IPS-20b (cell line): Measurements from ENCODE around the gene FAAH.

Experiments used
- H3K27ac ChIP-seq: one replicate; pipeline ENCODE4 v1.5.1; 2013; ENCODE audit warnings: low read length
- H3K27me3 ChIP-seq: 2 replicates; pipeline ENCODE4 v1.6.1; 2013; ENCODE audit warnings: mild to moderate bottlenecking, low read length, inconsistent platforms; ENCODE audit not compliant: insufficient read depth
- H3K36me3 ChIP-seq: 2 replicates; pipeline ENCODE4 v1.6.1; 2013; ENCODE audit warnings: low read depth, mild to moderate bottlenecking, inconsistent platforms, low read length, moderate library complexity; ENCODE audit not compliant: insufficient read depth
- H3K4me1 ChIP-seq: 2 replicates; pipeline ENCODE4 v1.6.1; 2013; ENCODE audit warnings: mild to moderate bottlenecking, control low read depth, inconsistent platforms, low read length, moderate library complexity; ENCODE audit not compliant: insufficient read depth
- H3K4me3 ChIP-seq: 2 replicates; pipeline ENCODE4 v1.5.1; 2013; ENCODE audit warnings: mild to moderate bottlenecking, low read length, inconsistent platforms
- H3K9ac ChIP-seq: 2 replicates; pipeline ENCODE4 v1.6.1; 2013; ENCODE audit warnings: low read depth, mild to moderate bottlenecking, inconsistent platforms, low read length, moderate library complexity
- H3K9me3 ChIP-seq: 2 replicates; pipeline ENCODE4 v1.6.1; 2013; ENCODE audit warnings: mild to moderate bottlenecking, low read depth, low read length, inconsistent platforms; ENCODE audit not compliant: insufficient read depth

The FAAH gene

GRCh38 chr1:46401964-46402626, 8.0 kb downstream of the FAAH start:
- Histone ChIP-seq H3K4me1 (peaks cover 16% of the 10 kb centered on the region; the same call in 1 of the 2 replicates), H3K9me3 (no peaks in the 10 kb centered on the region), H3K27me3 (peaks cover 2% of the 10 kb centered on the region; the same call in 1 of the 2 replicates), H3K27ac (no peak overlapping the region), H3K4me3 (no peak overlapping the region), H3K9ac (no peak overlapping the region), H3K36me3 (no peaks in the 10 kb centered on the region)

DNA sequence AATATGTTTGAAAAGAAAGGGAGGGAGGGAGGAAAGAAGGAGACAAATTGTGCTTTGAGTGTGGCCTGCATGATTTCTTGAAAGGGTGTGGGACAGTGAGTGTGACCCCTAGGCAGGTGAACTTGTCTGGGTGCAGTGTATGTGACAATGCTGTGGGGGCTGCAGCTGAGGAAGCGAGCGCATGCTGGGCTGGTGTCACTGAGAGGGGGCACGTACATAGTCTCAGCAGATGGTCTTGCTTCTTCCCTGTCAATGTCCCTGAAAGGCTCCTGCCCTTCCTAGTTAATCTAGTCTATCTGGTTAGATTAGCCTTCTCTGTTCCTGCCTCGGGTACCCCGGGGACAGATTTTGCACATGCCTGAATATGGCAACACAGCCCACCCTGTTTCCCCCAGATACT, 9.8 kb downstream of the FAAH start:
- H3K36me3 ChIP-seq: peaks cover 6% of the 10 kb centered on the region
- H3K27ac ChIP-seq: no peak overlapping the region
- H3K4me1 ChIP-seq: peaks cover 18% of the 10 kb centered on the region; the same call in 1 of the 2 replicates
- no peak overlapping the region for H3K9ac ChIP-seq
- no peak overlapping the region for H3K4me3 ChIP-seq
- no peaks in the 10 kb centered on the region for H3K9me3 ChIP-seq
- H3K27me3 ChIP-seq: no peaks in the 10 kb centered on the region

DNA sequence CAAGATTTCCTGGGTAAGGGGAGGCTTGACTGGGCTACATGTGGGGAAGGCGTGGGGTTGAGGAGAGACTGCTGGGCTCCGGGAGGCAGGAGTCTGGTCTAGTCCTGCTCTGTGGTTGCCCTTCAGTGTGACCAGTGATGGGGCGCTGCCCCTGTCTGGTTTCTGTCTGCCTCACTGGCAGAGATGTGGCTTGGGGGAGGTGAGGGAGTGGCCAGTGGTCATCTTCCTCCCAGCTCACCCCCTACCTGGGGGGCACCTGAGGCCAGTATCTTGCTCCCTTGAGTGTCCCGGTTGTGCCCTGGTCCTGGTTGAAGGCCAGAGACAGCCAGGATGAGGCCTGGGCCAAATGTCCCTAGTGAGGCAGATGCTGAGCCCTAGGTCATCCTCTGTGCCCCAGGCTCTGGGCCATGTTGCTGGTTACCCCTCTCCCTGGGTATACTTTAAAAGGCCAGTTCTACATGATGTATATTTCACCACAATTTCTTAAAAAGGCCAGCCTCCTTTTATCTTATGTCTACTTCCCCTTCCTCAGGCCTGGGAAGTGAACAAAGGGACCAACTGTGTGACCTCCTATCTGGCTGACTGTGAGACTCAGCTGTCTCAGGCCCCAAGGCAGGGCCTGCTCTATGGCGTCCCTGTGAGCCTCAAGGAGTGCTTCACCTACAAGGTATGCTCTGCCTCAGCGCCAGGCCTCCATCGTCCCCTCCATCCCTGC, 10.5 kb downstream of the FAAH start:
- H3K4me3 ChIP-seq: no peak overlapping the region
- peaks cover 18% of the 10 kb centered on the region; the same call in 1 of the 2 replicates for H3K4me1 ChIP-seq
- no peak overlapping the region for H3K27ac ChIP-seq
- no peak overlapping the region for H3K9ac ChIP-seq
- peaks cover 6% of the 10 kb centered on the region for H3K36me3 ChIP-seq
- no peaks in the 10 kb centered on the region for H3K9me3 ChIP-seq
- H3K27me3 ChIP-seq: no peaks in the 10 kb centered on the region

DNA sequence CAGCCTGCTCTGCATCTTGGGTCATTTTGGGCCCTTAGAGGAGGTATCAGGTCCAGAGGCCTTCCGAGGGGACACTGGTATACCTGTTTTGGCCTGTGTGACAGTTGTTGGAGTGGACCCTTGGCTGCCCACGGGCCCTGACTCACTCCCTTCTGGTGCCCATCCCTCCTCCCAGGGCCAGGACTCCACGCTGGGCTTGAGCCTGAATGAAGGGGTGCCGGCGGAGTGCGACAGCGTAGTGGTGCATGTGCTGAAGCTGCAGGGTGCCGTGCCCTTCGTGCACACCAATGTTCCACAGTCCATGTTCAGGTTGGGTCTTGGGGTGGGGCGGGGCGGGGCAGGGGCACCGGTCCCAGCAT, 11.1 kb downstream of the FAAH start:
- Histone ChIP-seq H3K36me3 (peaks cover 6% of the 10 kb centered on the region), H3K9me3 (no peaks in the 10 kb centered on the region), H3K27ac (no peak overlapping the region), H3K4me3 (no peak overlapping the region), H3K4me1 (peaks cover 18% of the 10 kb centered on the region; the same call in 1 of the 2 replicates), H3K9ac (no peak overlapping the region), H3K27me3 (no peaks in the 10 kb centered on the region)

- Histone ChIP-seq H3K4me1 (peaks cover 13% of the 10 kb centered on the region; the same call in 1 of the 2 replicates), H3K4me3 (no peak overlapping the region), H3K27me3 (no peaks in the 10 kb centered on the region), H3K27ac (no peak overlapping the region), H3K9ac (no peak overlapping the region), H3K36me3 (peaks cover 6% of the 10 kb centered on the region), H3K9me3 (no peaks in the 10 kb centered on the region)
Measured at GRCh38 chr1:46405724-46406123, 11.6 kb downstream of the FAAH start.

- no peak overlapping the region for H3K4me3 ChIP-seq
- no peak overlapping the region for H3K27ac ChIP-seq
- peaks cover 6% of the 10 kb centered on the region for H3K36me3 ChIP-seq
- H3K27me3 ChIP-seq: no peaks in the 10 kb centered on the region
- H3K9ac ChIP-seq: peak overlapping the region; percentile 75; the same call in 1 of the 2 replicates
- peaks cover 7% of the 10 kb centered on the region; the same call in 1 of the 2 replicates for H3K4me1 ChIP-seq
- no peaks in the 10 kb centered on the region for H3K9me3 ChIP-seq
Measured at GRCh38 chr1:46406881-46407608, 12.9 kb downstream of the FAAH start.

- Histone ChIP-seq H3K4me3 (no peak overlapping the region), H3K36me3 (peaks cover 6% of the 10 kb centered on the region), H3K27ac (no peak overlapping the region), H3K27me3 (no peaks in the 10 kb centered on the region), H3K9ac (peak overlapping the region; percentile 75; the same call in 1 of the 2 replicates), H3K4me1 (peaks cover 7% of the 10 kb centered on the region; the same call in 1 of the 2 replicates), H3K9me3 (no peaks in the 10 kb centered on the region)
Measured at GRCh38 chr1:46407636-46408035, 13.5 kb downstream of the FAAH start.

- Histone ChIP-seq H3K4me3 (no peak overlapping the region), H3K36me3 (peaks cover 6% of the 10 kb centered on the region), H3K27me3 (no peaks in the 10 kb centered on the region), H3K27ac (no peak overlapping the region), H3K9ac (no peak overlapping the region), H3K9me3 (no peaks in the 10 kb centered on the region), H3K4me1 (peaks cover 7% of the 10 kb centered on the region; the same call in 1 of the 2 replicates)
Measured at GRCh38 chr1:46408356-46409062, 14.4 kb downstream of the FAAH start.

GRCh38 chr1:46409063-46409372, 14.9 kb downstream of the FAAH start:
- Histone ChIP-seq H3K27me3 (no peaks in the 10 kb centered on the region), H3K9me3 (no peaks in the 10 kb centered on the region), H3K36me3 (peaks cover 6% of the 10 kb centered on the region), H3K27ac (no peak overlapping the region), H3K4me1 (peaks cover 7% of the 10 kb centered on the region; the same call in 1 of the 2 replicates), H3K9ac (no peak overlapping the region), H3K4me3 (no peak overlapping the region)

GRCh38 chr1:46410156-46411009, 16.3 kb downstream of the FAAH start:
- H3K9me3 ChIP-seq: no peaks in the 10 kb centered on the region

DNA sequence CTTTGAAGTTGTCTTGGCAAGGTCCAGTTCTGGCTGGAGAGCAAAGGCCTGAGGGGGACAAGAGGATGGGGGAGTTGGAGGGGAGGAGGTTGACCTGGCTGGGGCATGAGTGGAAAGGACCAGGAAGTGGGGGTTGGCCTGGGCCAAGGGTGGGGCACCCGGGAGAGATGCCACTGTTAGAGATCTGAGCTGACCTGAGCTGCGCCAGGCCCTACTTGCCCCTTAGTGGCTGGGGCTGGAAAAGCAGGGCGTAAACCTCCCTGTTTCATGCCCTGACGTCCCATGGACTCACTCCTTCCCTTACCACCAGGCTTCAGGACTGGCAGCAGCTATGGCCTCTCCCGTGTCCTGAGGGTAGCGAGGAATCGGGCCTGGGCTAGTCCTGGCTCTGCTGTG, 16.9 kb downstream of the FAAH start:
- Histone ChIP-seq H3K9ac (no peak overlapping the region), H3K9me3 (no peaks in the 10 kb centered on the region), H3K27ac (no peak overlapping the region), H3K27me3 (no peaks in the 10 kb centered on the region), H3K4me1 (peaks cover 7% of the 10 kb centered on the region; the same call in 1 of the 2 replicates), H3K36me3 (peaks cover 6% of the 10 kb centered on the region), H3K4me3 (no peak overlapping the region)

More at GRCh38 chr1:46410156-46411009, 16.3 kb downstream of the FAAH start:
- peaks cover 7% of the 10 kb centered on the region; the same call in 1 of the 2 replicates for H3K4me1 ChIP-seq
- no peak overlapping the region for H3K9ac ChIP-seq
- H3K27ac ChIP-seq: no peak overlapping the region
- no peaks in the 10 kb centered on the region for H3K27me3 ChIP-seq
- peaks cover 6% of the 10 kb centered on the region for H3K36me3 ChIP-seq
- H3K4me3 ChIP-seq: no peak overlapping the region
